Mucosa of rectum (tissue), 2 donors: Measurements from ENCODE around the gene ADGRB2.

ENCODE experiments used
- H3K27ac ChIP-seq, 2 donors: one replicate each; pipeline ENCODE4 v1.7.0; 2013; ENCODE audit warnings: inconsistent platforms in 2 of 2, low read depth in 2 of 2, low read length in 2 of 2
- H3K27me3 ChIP-seq, 2 donors: one replicate each; pipeline ENCODE4 v1.7.0; 2013; ENCODE audit warnings: low read length in 2 of 2; ENCODE audit not compliant: control insufficient read depth in 2 of 2, insufficient read depth in 2 of 2
- H3K36me3 ChIP-seq, 2 donors: one replicate each; pipeline ENCODE4 v1.7.0; 2013; ENCODE audit warnings: low read length in 2 of 2; ENCODE audit not compliant: control insufficient read depth in 2 of 2, insufficient read depth in 2 of 2
- H3K4me1 ChIP-seq, 2 donors: one replicate each; pipeline ENCODE4 v1.7.0; 2013; ENCODE audit warnings: low read length in 2 of 2, mild to moderate bottlenecking in 1 of 2; ENCODE audit not compliant: control insufficient read depth in 2 of 2, insufficient read depth in 2 of 2
- H3K4me3 ChIP-seq, 2 donors: one replicate each; pipeline ENCODE4 v1.7.0; 2013; ENCODE audit warnings: low read length in 2 of 2
- H3K9ac ChIP-seq, 2 donors: one replicate each; pipeline ENCODE4 v1.7.0; 2013; ENCODE audit warnings: low read length in 2 of 2, low read depth in 1 of 2, mild to moderate bottlenecking in 1 of 2
- H3K9me3 ChIP-seq, 2 donors: one replicate each; pipeline ENCODE4 v1.7.0; 2013; ENCODE audit warnings: low read length in 2 of 2; ENCODE audit not compliant: control insufficient read depth in 2 of 2
- donor health status: healthy.
- donor health status: Normal muscosa, but diverticular disease.

ADGRB2 gene

GRCh38 chr1:31749785-31750735 is 14.1 kb downstream of the ADGRB2 start:
- H3K36me3 ChIP-seq: no peaks in the 10 kb centered on the region
- no peaks in the 10 kb centered on the region for H3K9me3 ChIP-seq
- peaks cover 12 to 19% of the 10 kb centered on the region in 2 donors for H3K4me1 ChIP-seq
- H3K27me3 ChIP-seq: peaks cover 0 to 4% of the 10 kb centered on the region in 2 donors
- no peak overlapping the region for H3K4me3 ChIP-seq
- H3K9ac ChIP-seq: no peak overlapping the region
- H3K27ac ChIP-seq: no peak overlapping the region

- Histone ChIP-seq H3K27me3 (peaks cover 0 to 4% of the 10 kb centered on the region in 2 donors), H3K4me1 (peaks cover 3% of the 10 kb centered on the region in 2 donors), H3K27ac (no peak overlapping the region), H3K9me3 (no peaks in the 10 kb centered on the region), H3K4me3 (no peak overlapping the region), H3K36me3 (no peaks in the 10 kb centered on the region), H3K9ac (no peak overlapping the region)
Measured at GRCh38 chr1:31748365-31748764, 15.8 kb downstream of the ADGRB2 start.

- Histone ChIP-seq H3K9ac (no peak overlapping the region), H3K9me3 (no peaks in the 10 kb centered on the region), H3K27me3 (peaks cover 0 to 4% of the 10 kb centered on the region in 2 donors), H3K27ac (no peak overlapping the region), H3K4me1 (no peaks in the 10 kb centered on the region), H3K4me3 (no peak overlapping the region), H3K36me3 (no peaks in the 10 kb centered on the region)
Measured at GRCh38 chr1:31747304-31747703, 16.8 kb downstream of the ADGRB2 start.

- Histone ChIP-seq H3K4me1 (no peaks in the 10 kb centered on the region), H3K9me3 (no peaks in the 10 kb centered on the region), H3K36me3 (no peaks in the 10 kb centered on the region), H3K4me3 (no peak overlapping the region), H3K27me3 (peaks cover 0 to 4% of the 10 kb centered on the region in 2 donors), H3K27ac (no peak overlapping the region), H3K9ac (no peak overlapping the region)
Measured at GRCh38 chr1:31746687-31747086, 17.5 kb downstream of the ADGRB2 start.

GRCh38 chr1:31745946-31746670 is 18.0 kb downstream of the ADGRB2 start:
- no peak overlapping the region for H3K9ac ChIP-seq

GRCh38 chr1:31745096-31745945 is 18.8 kb downstream of the ADGRB2 start:
- Histone ChIP-seq H3K27me3 (no peaks in the 10 kb centered on the region), H3K9ac (no peak overlapping the region), H3K4me1 (no peaks in the 10 kb centered on the region), H3K27ac (peak overlapping the region in 1 of 2 donors; percentile 5), H3K9me3 (no peaks in the 10 kb centered on the region), H3K4me3 (no peak overlapping the region), H3K36me3 (no peaks in the 10 kb centered on the region)

More at GRCh38 chr1:31745946-31746670, 18.0 kb downstream of the ADGRB2 start:
- Histone ChIP-seq H3K27me3 (peaks cover 0 to 3% of the 10 kb centered on the region in 2 donors), H3K4me3 (no peak overlapping the region), H3K27ac (no peak overlapping the region), H3K9me3 (no peaks in the 10 kb centered on the region), H3K4me1 (no peaks in the 10 kb centered on the region), H3K36me3 (no peaks in the 10 kb centered on the region)

GRCh38 chr1:31744165-31744888 is 19.8 kb downstream of the ADGRB2 start:
- peaks cover 0 to 4% of the 10 kb centered on the region in 2 donors for H3K4me1 ChIP-seq
- no peak overlapping the region for H3K9ac ChIP-seq
- H3K27ac ChIP-seq: peak overlapping the region in 1 of 2 donors; percentile 5

GRCh38 chr1:31742462-31743212 is 21.5 kb downstream of the ADGRB2 start:
- Histone ChIP-seq H3K9me3 (no peaks in the 10 kb centered on the region), H3K27ac (no peak overlapping the region), H3K4me1 (peaks cover 0 to 5% of the 10 kb centered on the region in 2 donors), H3K4me3 (no peak overlapping the region), H3K27me3 (no peaks in the 10 kb centered on the region), H3K9ac (no peak overlapping the region), H3K36me3 (no peaks in the 10 kb centered on the region)

More at GRCh38 chr1:31744165-31744888, 19.8 kb downstream of the ADGRB2 start:
- Histone ChIP-seq H3K9me3 (no peaks in the 10 kb centered on the region), H3K27me3 (no peaks in the 10 kb centered on the region), H3K4me3 (no peak overlapping the region), H3K36me3 (no peaks in the 10 kb centered on the region)

GRCh38 chr1:31739346-31739745 is 24.8 kb downstream of the ADGRB2 start:
- H3K9ac ChIP-seq: peak overlapping the region in 1 of 2 donors; percentile 7
- peaks cover 4 to 15% of the 10 kb centered on the region in 2 donors for H3K4me1 ChIP-seq
- no peaks in the 10 kb centered on the region for H3K9me3 ChIP-seq
- H3K27me3 ChIP-seq: no peaks in the 10 kb centered on the region
- peak overlapping the region in 1 of 2 donors; percentile 5 for H3K4me3 ChIP-seq
- H3K27ac ChIP-seq: no peak overlapping the region
- H3K36me3 ChIP-seq: no peaks in the 10 kb centered on the region
